ENCODE data around the gene MTA3.
A peak's percentile ranks its signal among the peaks of the same experiment; 100 is the strongest.
"Not testable (repeated sequence)": the region's sequence is repeated elsewhere in the genome, so short reads cannot be mapped to it uniquely, and the experiment has no call there.

MTA3 gene

GRCh38 chr2:42613281-42614064 lies 45.0 kb downstream of the MTA3 start:
- peak; percentile 38 for DNase-seq (ENCODE audit: low read depth)

GRCh38 chr2:42614838-42615237 lies 46.4 kb downstream of the MTA3 start:
- DNase-seq (ENCODE audit: low read depth) = peak; percentile 67

GRCh38 chr2:42618116-42618515 lies 49.7 kb downstream of the MTA3 start:
- DNase-seq (ENCODE audit: low read depth) = peak; percentile 65

- DNase-seq (ENCODE audit: low read depth) = peak; percentile 93
These were observed 50.5 kb downstream of the MTA3 start for GRCh38 chr2:42618972-42619371.

- not testable (repeated sequence) for DNase-seq (ENCODE audit: low read depth)
These were observed 53.2 kb downstream of the MTA3 start for GRCh38 chr2:42621626-42622025.

GRCh38 chr2:42622943-42623676 lies 54.7 kb downstream of the MTA3 start:
- no peak for DNase-seq (ENCODE audit: low read depth)

GRCh38 chr2:42624047-42624446 lies 55.6 kb downstream of the MTA3 start:
- DNase-seq (ENCODE audit: low read depth) = no peak

- DNase-seq (ENCODE audit: low read depth) = not testable (repeated sequence)
These were observed 59.6 kb downstream of the MTA3 start for GRCh38 chr2:42628024-42628423.

GRCh38 chr2:42636934-42637333 lies 68.5 kb downstream of the MTA3 start:
- DNase-seq (ENCODE audit: low read depth) = no peak

GRCh38 chr2:42638080-42638784 lies 69.8 kb downstream of the MTA3 start:
- no peak for DNase-seq (ENCODE audit: low read depth)

- DNase-seq (ENCODE audit: low read depth) = no peak
These were observed 71.1 kb downstream of the MTA3 start for GRCh38 chr2:42639340-42640077.

GRCh38 chr2:42640261-42640660 lies 71.8 kb downstream of the MTA3 start:
- no peak for DNase-seq (ENCODE audit: low read depth)

GRCh38 chr2:42642371-42642770 lies 73.9 kb downstream of the MTA3 start:
- not testable (repeated sequence) for DNase-seq (ENCODE audit: low read depth)

GRCh38 chr2:42645551-42645950 lies 77.1 kb downstream of the MTA3 start:
- DNase-seq (ENCODE audit: low read depth) = peak; percentile 75

GRCh38 chr2:42648796-42649195 lies 80.4 kb downstream of the MTA3 start:
- no peak for DNase-seq (ENCODE audit: low read depth)

- peak; percentile 59 for DNase-seq (ENCODE audit: low read depth)
These were observed 82.6 kb downstream of the MTA3 start for GRCh38 chr2:42651057-42651456.

- DNase-seq (ENCODE audit: low read depth) = no peak
These were observed 83.7 kb downstream of the MTA3 start for GRCh38 chr2:42652086-42652485.

GRCh38 chr2:42653039-42653438 lies 84.6 kb downstream of the MTA3 start:
- DNase-seq (ENCODE audit: low read depth) = no peak

- no peak for DNase-seq (ENCODE audit: low read depth)
These were observed 85.5 kb downstream of the MTA3 start for GRCh38 chr2:42653908-42654445.

GRCh38 chr2:42658306-42658705 lies 89.9 kb downstream of the MTA3 start:
- DNase-seq (ENCODE audit: low read depth) = no peak

GRCh38 chr2:42659609-42660008 lies 91.2 kb downstream of the MTA3 start:
- peak; percentile 66 for DNase-seq (ENCODE audit: low read depth)

Measured in iris pigment epithelial cell (primary cell).